ENCODE data around the gene RASSF1.

- TF ChIP-seq CTCF (conservative IDR thresholded peaks at IDR 0.05; ENCODE audit: low read length), result no peak
- no peak for TF ChIP-seq EZH2phosphoT487 (IDR thresholded peaks at IDR 0.05; ENCODE audit: borderline replicate concordance, low read depth, low read length)
These were observed 52.1 kb downstream of the RASSF1 start for GRCh38 chr3:50288387-50289007.
